ENCODE results near the gene SDK1. TPM values are rescaled to one million over a fixed set of nuclear protein-coding genes. Genes with fewer than 3 reads are reported as not detected.

The SDK1 gene
- total and polyA plus RNA-seq, 2 of the 8 experiments (the other 6 are each of a cell fraction or from before 2014, with no cell fraction given) = 3.3 to 7.2 TPM

- Histone ChIP-seq H3K4ac (replicated peaks; ENCODE audit: insufficient read length, low read depth, low read length) (no peak overlapping the region), H2AFZ (ENCODE audit: low read length) (no peak overlapping the region), H4K20me1 (replicated peaks in 1 of 2; ENCODE audit: control insufficient read depth in 1 of 2, insufficient read depth in 2 of 2, low read length in 2 of 2) (no peaks in the 10 kb centered on the region), H3K23me2 (ENCODE audit: low read depth, low read length) (no peaks in the 10 kb centered on the region), H3K14ac (ENCODE audit: insufficient read length) (no peak overlapping the region), H3K4me3 (ENCODE audit: extremely low read depth in 1 of 4, insufficient read depth in 2 of 4, low read depth in 3 of 4, low read length in 4 of 4) (no peak overlapping the region), H3K27me3 (replicated peaks in 1 of 4; ENCODE audit: control insufficient read depth in 3 of 4, extremely low read depth in 1 of 4, insufficient read depth in 3 of 4, low read length in 3 of 4) (no peaks in the 10 kb centered on the region), H3K56ac (replicated peaks; ENCODE audit: insufficient read length, low read depth, low read length) (no peak overlapping the region), H4K91ac (replicated peaks; ENCODE audit: insufficient read length, low read length) (no peak overlapping the region), H4K5ac (ENCODE audit: insufficient read length, low read depth, low read length) (no peak overlapping the region), H2BK20ac (ENCODE audit: low read length) (no peak overlapping the region), H3K79me2 (ENCODE audit: control insufficient read depth in 1 of 2, insufficient read depth in 2 of 2, low read length in 2 of 2) (no peaks in the 10 kb centered on the region), H3K4me2 (ENCODE audit: insufficient read depth in 1 of 2, low read depth in 2 of 2, low read length in 2 of 2) (no peak overlapping the region), H3K79me1 (ENCODE audit: low read depth, low read length) (no peaks in the 10 kb centered on the region), H2AK5ac (ENCODE audit: low read depth, low read length) (no peak overlapping the region; the same call in 1 of the 2 replicates), H2BK5ac (ENCODE audit: low read depth, low read length) (no peak overlapping the region), H3K23ac (ENCODE audit: insufficient read length) (no peak overlapping the region), H4K8ac (ENCODE audit: extremely low read depth, insufficient read depth, low read length) (no peak overlapping the region), H3K9ac (replicated peaks in 1 of 4; ENCODE audit: extremely low read depth in 1 of 4, low read depth in 3 of 4, low read length in 3 of 4) (no peak overlapping the region), H2BK120ac (replicated peaks; ENCODE audit: low read depth, low read length) (no peak overlapping the region), H2BK12ac (ENCODE audit: low read depth, low read length) (0 out of 2 replicates have a peak overlapping the region, but pooled peaks have one; percentile 31), H2BK15ac (ENCODE audit: low read length) (no peak overlapping the region), H3K18ac (ENCODE audit: extremely low read depth, low read length) (no peak overlapping the region), H3K4me1 (replicated peaks in 1 of 4; ENCODE audit: control insufficient read depth in 3 of 4, insufficient read depth in 4 of 4, low read length in 3 of 4) (peaks cover 0 to 9% (median under 1%) of the 10 kb centered on the region in 4 experiments; a peak in 2 of 7 replicates), H3K27ac (ENCODE audit: low read depth, low read length) (no peak overlapping the region), H3K9me3 (ENCODE audit: insufficient read depth in 2 of 2, low read depth in 1 of 2, low read length in 1 of 2) (peaks cover 2 to 4% of the 10 kb centered on the region in 2 experiments; a peak in 1 of 4 replicates), H3K36me3 (ENCODE audit: control insufficient read depth in 2 of 4, insufficient read depth in 4 of 4, low read length in 3 of 4) (no peaks in the 10 kb centered on the region)
- ChIA-PET POLR2A (ENCODE audit: partially characterized antibody) (no interaction called here), CTCF (ENCODE audit: partially characterized antibody) (interaction anchor here (2.9 kb wide), 1 partner anchor 11 kb away, joined by 9 read pairs; no protein-coding TSS in a partner anchor)
- WGBS, 2 experiments (ENCODE audit: extremely low coverage in 1 of 2, insufficient coverage in 1 of 2, insufficient read length in 1 of 2, insufficient replicate concordance in 2 of 2, low coverage in 1 of 2, low lambda C conversion rate in 2 of 2, missing lambda C conversion rate in 1 of 2) = 97% methylated on average over 19 of the region's 19 CpGs; no CpG with 5 or more reads in 1 of the 2 experiments
- FAIRE-seq (no peak), DNase-seq (ENCODE audit: low read depth in 1 of 2, low spot score in 2 of 2) (no peak)
- TF ChIP-seq SIX5 (IDR thresholded peaks at IDR 0.05; ENCODE audit: low read depth, low read length) (no peak), BACH1 (IDR thresholded peaks at IDR 0.05; ENCODE audit: low read length) (no peak), CHD2 (IDR thresholded peaks at IDR 0.05; ENCODE audit: low read length) (no peak), RAD21 (IDR thresholded peaks at IDR 0.05 in 1 of 2, conservative IDR thresholded peaks at IDR 0.05 in 1 of 2; ENCODE audit: low read depth in 2 of 2, low read length in 2 of 2) (no peak), CHD1 (IDR thresholded peaks at IDR 0.05; ENCODE audit: low read depth, low read length) (no peak), HDAC2 (IDR thresholded peaks at IDR 0.05; ENCODE audit: borderline replicate concordance in 1 of 2, low read depth in 2 of 2, low read length in 2 of 2) (no peak), POU5F1 (IDR thresholded peaks at IDR 0.05; ENCODE audit: low read depth, low read length) (no peak), SUZ12 (IDR thresholded peaks at IDR 0.05; ENCODE audit: low read length) (no peak), POLR2AphosphoS5 (IDR thresholded peaks at IDR 0.05; ENCODE audit: low read depth, low read length) (no peak), SIN3A (conservative IDR thresholded peaks at IDR 0.05 in 1 of 2, IDR thresholded peaks at IDR 0.05 in 1 of 2; ENCODE audit: low read depth in 1 of 2, low read length in 2 of 2) (no peak), GABPA (IDR thresholded peaks at IDR 0.05; ENCODE audit: borderline replicate concordance, insufficient read depth, low read length) (no peak), JUN (IDR thresholded peaks at IDR 0.05; ENCODE audit: low read depth, low read length) (no peak), RBBP5 (IDR thresholded peaks at IDR 0.05; ENCODE audit: borderline replicate concordance, low read depth, low read length) (no peak)
These were observed 607.1 kb downstream of the SDK1 start for GRCh38 chr7:3908153-3908552.
